Measurements from ENCODE around the gene HESX1. TPM values are rescaled to one million over a fixed set of nuclear protein-coding genes. Genes with fewer than 3 reads are reported as not detected.

HESX1 gene
- total and polyA plus RNA-seq, 2 of the 4 experiments (the other 2 are of a cell fraction), result 0.36 to 0.82 TPM

DNA sequence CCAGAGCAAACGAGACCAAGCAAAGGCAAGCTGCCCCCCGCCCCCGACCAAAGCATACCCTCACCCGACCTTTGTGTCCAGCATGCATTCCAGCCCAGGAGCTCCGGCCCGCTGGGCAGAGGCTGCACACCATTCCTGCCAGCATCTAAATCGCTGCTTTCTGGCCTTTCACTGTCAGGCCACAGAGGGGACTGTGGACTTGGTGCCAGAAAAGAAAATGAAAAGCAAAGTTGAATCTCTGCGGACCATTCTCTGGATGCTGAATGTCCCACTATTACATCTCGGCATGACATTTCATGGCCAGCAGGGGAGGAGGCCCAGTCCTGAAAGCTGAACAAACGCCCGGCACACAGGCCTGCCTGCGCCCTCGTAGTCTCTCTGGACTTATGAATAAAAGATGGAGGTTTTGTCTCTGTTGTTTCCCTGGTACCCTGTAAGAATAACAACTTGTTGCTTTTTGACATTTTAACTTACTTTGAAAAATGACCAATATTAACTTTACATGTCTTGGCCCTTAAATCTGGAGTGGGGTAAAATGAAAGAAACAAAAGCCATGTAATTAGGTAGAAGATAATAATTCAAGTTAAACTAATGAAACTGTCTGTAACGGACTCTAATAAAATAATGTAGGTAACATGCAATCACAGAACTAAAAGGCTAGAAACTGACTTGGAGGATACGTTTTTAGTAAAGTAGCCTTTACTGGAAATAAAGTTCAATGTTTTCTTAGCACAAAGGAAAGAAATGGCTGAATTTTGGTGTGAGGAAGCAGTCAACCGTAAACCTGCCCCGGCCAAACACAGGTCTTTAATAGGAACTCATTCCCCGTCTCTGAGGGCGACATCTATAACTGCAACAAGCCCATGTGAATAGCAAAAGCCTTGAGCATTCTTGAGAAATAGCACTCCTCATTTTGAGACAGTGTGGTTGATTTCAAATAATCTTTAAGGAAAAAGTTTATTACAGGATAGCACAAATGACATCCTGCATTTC, 47.3 kb downstream of the HESX1 start:
- BruUV-seq (replicated peaks), result no TSS peak
- WGBS, 2 experiments (ENCODE audit: extremely low coverage in 2 of 2, insufficient read length in 1 of 2), result 67% methylated on average over 3 of the region's 19 CpGs; no CpG with 5 or more reads in 1 of the 2 experiments
- Histone ChIP-seq H3K4me3 (ENCODE audit: insufficient read depth, low read depth, low read length) (no peak overlapping the region), H3K27me3 (ENCODE audit: control insufficient read depth, insufficient read depth, low read length) (peaks cover 11% of the 10 kb centered on the region), H2AK5ac (ENCODE audit: low read depth, low read length) (no peak overlapping the region), H2BK20ac (ENCODE audit: low read depth, low read length) (no peak overlapping the region), H3K27ac (ENCODE audit: insufficient read depth, low read length) (no peak overlapping the region), H3K36me3 (ENCODE audit: control insufficient read depth, insufficient read depth, low read length) (no peaks in the 10 kb centered on the region), H2BK120ac (ENCODE audit: low read depth, low read length) (no peak overlapping the region), H2AK9ac (replicated peaks; ENCODE audit: low read depth, low read length, poor library complexity) (no peak overlapping the region), H3K9ac (ENCODE audit: low read depth, low read length) (no peak overlapping the region), H4K5ac (ENCODE audit: low read depth, low read length) (no peak overlapping the region), H4K91ac (ENCODE audit: insufficient read depth, low read depth, low read length) (no peak overlapping the region), H3K18ac (ENCODE audit: low read depth, low read length) (no peak overlapping the region), H2AFZ (replicated peaks; ENCODE audit: low read length, poor library complexity) (peak overlapping the region; percentile 33), H3K56ac (ENCODE audit: extremely low read depth, insufficient read depth, low read length) (no peak overlapping the region), H3K79me1 (ENCODE audit: low read depth in 1 of 2, low read length in 2 of 2) (no peaks in the 10 kb centered on the region), H3K4me1 (ENCODE audit: control insufficient read depth, insufficient read depth, low read length) (no peaks in the 10 kb centered on the region; the same call in 1 of the 2 replicates), H3K4ac (ENCODE audit: low read depth, low read length) (no peak overlapping the region), H2BK5ac (ENCODE audit: low read depth, low read length, poor library complexity, severe bottlenecking) (no peak overlapping the region), H3K23ac (ENCODE audit: low read depth, low read length) (no peak overlapping the region), H3K9me1 (ENCODE audit: insufficient read depth, low read length) (no peaks in the 10 kb centered on the region), H3K4me2 (ENCODE audit: low read depth, low read length) (no peak overlapping the region), H4K20me1 (ENCODE audit: insufficient read depth, low read length) (no peaks in the 10 kb centered on the region), H3K14ac (replicated peaks; ENCODE audit: low read depth, low read length) (no peak overlapping the region), H2BK15ac (ENCODE audit: low read depth, low read length) (no peak overlapping the region), H4K8ac (ENCODE audit: low read depth in 2 of 2, low read length in 2 of 2) (no peak overlapping the region), H3K9me3 (ENCODE audit: control insufficient read depth, insufficient read depth, low read length) (no peaks in the 10 kb centered on the region)
- DNase-seq (no peak), ATAC-seq (ENCODE audit: low read depth) (no peak)
- ChIA-PET POLR2A (ENCODE audit: unreplicated experiment) (no interaction called here), CTCF (no interaction called here)
- no peak for TF ChIP-seq MAZ (IDR thresholded peaks at IDR 0.05; ENCODE audit: borderline replicate concordance, low read depth, low read length)
- no peak for TF ChIP-seq ELK1 (IDR thresholded peaks at IDR 0.05; ENCODE audit: borderline replicate concordance, low read depth, low read length)
- no peak for TF ChIP-seq MXI1 (IDR thresholded peaks at IDR 0.05; ENCODE audit: borderline replicate concordance, low read depth, low read length)
- no peak for TF ChIP-seq RCOR1 (IDR thresholded peaks at IDR 0.05; ENCODE audit: insufficient replicate concordance, low read length)
- dilution Hi-C loops (cut with HindIII; ENCODE audit: low sequenced_read_pairs, unreplicated experiment), result no loop called here
- intact Hi-C loops (cut with micrococcal nuclease), result no loop called here
- in situ Hi-C loops (cut with MboI; ENCODE audit: low sequenced_read_pairs), result loop anchor here (25.0 kb wide), 1 partner anchor 410 kb away; the partner anchor contains the start of gene PDE12

Measured in IMR-90 (cell line).